Measurements from ENCODE around the gene LDAF1. TPM values are rescaled to one million over a fixed set of nuclear protein-coding genes. Genes with fewer than 3 reads are reported as not detected.

Gene LDAF1
- total RNA-seq, 1 experiment from 2014 or later, result 18.7 TPM

DNA sequence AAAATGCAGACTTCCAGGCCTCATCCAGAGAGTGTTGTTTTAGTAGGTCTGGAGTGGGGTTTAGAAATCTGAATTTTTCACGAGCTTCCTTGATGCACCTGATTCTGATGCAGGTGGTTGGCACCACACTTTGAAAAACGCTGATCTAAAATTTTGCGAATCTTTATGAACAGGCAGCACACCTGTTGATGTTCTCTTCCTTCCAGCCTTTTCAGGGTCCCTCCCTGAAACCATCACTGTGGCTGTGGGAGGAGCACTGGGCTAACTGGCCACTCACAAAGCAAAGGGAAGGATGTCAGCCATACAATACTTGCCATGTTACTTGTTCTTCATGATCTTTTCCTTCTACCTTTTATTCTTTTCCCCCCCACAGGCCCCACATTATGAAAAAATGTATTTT is 14.2 kb downstream of the LDAF1 start:
- no peak overlapping the region for H2BK120ac ChIP-seq (ENCODE audit: low read depth, low read length, poor library complexity, severe bottlenecking)
- WGBS (ENCODE audit: extremely low coverage, insufficient read length, low lambda C conversion rate), result no CpG with 5 or more reads among the region's 3 CpGs
- H2BK5ac ChIP-seq (ENCODE audit: insufficient read length, low read length), result no peak overlapping the region
- H3K4me2 ChIP-seq (ENCODE audit: insufficient read depth, insufficient read length, low read length), result no peak overlapping the region
- DNase-seq, result no peak
- H4K91ac ChIP-seq (ENCODE audit: insufficient read length, low read depth, low read length), result no peak overlapping the region
- Mint-ChIP-seq H3K4me3 (no peak overlapping the region), H3K27ac (peak overlapping the region in 1 of 3 experiments; percentile 68; a peak in 1 of 7 replicates), H3K36me3 (ENCODE audit: insufficient read depth in 1 of 3, low read depth in 3 of 3) (peaks cover 33 to 74% (median 67%) of the 10 kb centered on the region in 3 experiments), H3K9me3 (no peaks in the 10 kb centered on the region), H3K27me3 (ENCODE audit: low read depth) (no peaks in the 10 kb centered on the region), H3K4me1 (no peaks in the 10 kb centered on the region)
- H3K56ac ChIP-seq (ENCODE audit: insufficient read length, low read depth, low read length), result no peak overlapping the region
- H3K4me1 ChIP-seq (ENCODE audit: insufficient read depth, low read length), result no peaks in the 10 kb centered on the region
- no peak overlapping the region for H2AFZ ChIP-seq (ENCODE audit: low read length)
- no peaks in the 10 kb centered on the region for H3K23me2 ChIP-seq (ENCODE audit: insufficient read length, low read depth, low read length, poor library complexity, severe bottlenecking)
- H3K23ac ChIP-seq (ENCODE audit: insufficient read length, low read depth, low read length), result no peak overlapping the region
- no peaks in the 10 kb centered on the region for H3K79me2 ChIP-seq (ENCODE audit: insufficient read depth, low read length)
- H3K14ac ChIP-seq (ENCODE audit: insufficient read depth, low read length), result no peak overlapping the region
- H3T11ph ChIP-seq (ENCODE audit: low read length), result no peak overlapping the region
- no peaks in the 10 kb centered on the region for H4K20me1 ChIP-seq (ENCODE audit: control insufficient read depth, insufficient read depth, insufficient read length)
- H3K27ac ChIP-seq (ENCODE audit: insufficient read length, low read depth, low read length), result no peak overlapping the region
- no peak overlapping the region for H4K5ac ChIP-seq (ENCODE audit: insufficient read length, low read depth, low read length)
- peaks cover 2% of the 10 kb centered on the region for H3K79me1 ChIP-seq (ENCODE audit: insufficient read depth, low read depth, low read length, poor library complexity, severe bottlenecking)
- H3K9ac ChIP-seq (ENCODE audit: extremely low read depth, insufficient read length, low read length), result no peak overlapping the region
- no peak overlapping the region for H2BK15ac ChIP-seq (ENCODE audit: low read depth, low read length)
- no peak for TF ChIP-seq CTCF (conservative IDR thresholded peaks at IDR 0.05)
- H3K27me3 ChIP-seq (ENCODE audit: insufficient read depth, low read length), result no peaks in the 10 kb centered on the region
- H3K9me3 ChIP-seq (ENCODE audit: control insufficient read depth, low read depth, low read length), result no peaks in the 10 kb centered on the region
- no peak overlapping the region for H4K8ac ChIP-seq (replicated peaks; ENCODE audit: insufficient read length, low read depth, low read length)
- H3K4ac ChIP-seq (ENCODE audit: low read depth, low read length), result no peak overlapping the region
- no peak overlapping the region for H2BK20ac ChIP-seq (ENCODE audit: low read depth, low read length, poor library complexity, severe bottlenecking)
- no peak overlapping the region for H2BK12ac ChIP-seq (ENCODE audit: insufficient read length, low read depth, low read length)
- no peak overlapping the region for H3K18ac ChIP-seq (ENCODE audit: insufficient read length, low read depth, low read length)
- no peak overlapping the region for H2AK5ac ChIP-seq (ENCODE audit: insufficient read length, low read length)
